SJSA1 (cell line): ENCODE measurements around the gene ATOH8. TPM values are rescaled to one million over a fixed set of nuclear protein-coding genes. Genes with fewer than 3 reads are reported as not detected.

ENCODE experiments used
- DNase-seq, 2 experiments: peaks; one replicate each; pipeline ENCODE4 v3.0.0-alpha.2; 2015 to 2020; ENCODE audit warnings: low spot score in 2 of 2, low read depth in 1 of 2
- H3K27ac ChIP-seq: fragments of 250-450 bp; sonication (Bioruptor Pico); 2 replicates; pipeline ENCODE4 v1.5.1; 2020; ENCODE audit warnings: mild to moderate bottlenecking, moderate library complexity
- H3K27me3 ChIP-seq: fragments of 250-450 bp; sonication (Bioruptor Pico); replicated peaks from 2 replicates; pipeline ENCODE4 v1.5.1; 2020; ENCODE audit warnings: mild to moderate bottlenecking, moderate library complexity
- H3K36me3 ChIP-seq: fragments of 250-450 bp; sonication (Bioruptor Pico); 2 replicates; pipeline ENCODE4 v1.5.1; 2020; ENCODE audit warnings: mild to moderate bottlenecking
- H3K4me1 ChIP-seq: fragments of 250-450 bp; sonication (Bioruptor Pico); replicated peaks from 2 replicates; pipeline ENCODE4 v1.6.1; 2021; ENCODE audit warnings: mild to moderate bottlenecking
- H3K4me3 ChIP-seq: fragments of 250-450 bp; sonication (Bioruptor Pico); 2 replicates; pipeline ENCODE4 v1.5.1; 2020; ENCODE audit warnings: mild to moderate bottlenecking
- H3K9me3 ChIP-seq: fragments of 250-450 bp; sonication (Bioruptor Pico); replicated peaks from 2 replicates; pipeline ENCODE4 v1.5.1; 2020; ENCODE audit warnings: mild to moderate bottlenecking
- total RNA-seq: library from RNA; depleted of rRNA; stranded (reverse); fragments of >200 nt; shearing (Covaris generic); gene quantifications from 2 replicates; pipeline ENCODE4 v1.2.3, GENCODE V29; 2014

Gene ATOH8
- total RNA-seq, 1 experiment from 2014 or later, result 16.4 TPM

DNA sequence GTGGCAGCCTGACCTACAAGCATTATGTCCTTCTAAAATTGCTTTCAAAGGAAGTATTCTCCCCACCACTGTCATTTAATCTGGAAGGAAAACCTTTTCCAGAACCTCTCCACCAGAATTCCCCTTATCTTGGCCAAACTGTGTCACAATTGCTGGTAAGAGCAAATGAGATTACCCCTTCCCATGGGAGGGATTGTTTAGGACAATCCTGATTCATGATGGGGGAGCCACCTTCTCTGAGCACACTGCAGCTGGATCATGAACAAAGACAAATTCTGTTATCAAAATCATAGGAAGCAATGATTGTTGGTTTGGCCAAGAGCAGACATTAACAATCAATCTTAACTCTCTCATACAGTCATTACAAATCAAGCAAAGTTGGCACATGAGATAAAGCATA is 18.1 kb upstream of the ATOH8 start:
- Histone ChIP-seq H3K36me3 (no peaks in the 10 kb centered on the region), H3K27me3 (no peaks in the 10 kb centered on the region), H3K27ac (no peak overlapping the region), H3K9me3 (no peaks in the 10 kb centered on the region), H3K4me3 (no peak overlapping the region), H3K4me1 (peaks cover 21% of the 10 kb centered on the region)
- DNase-seq, result no peak

DNA sequence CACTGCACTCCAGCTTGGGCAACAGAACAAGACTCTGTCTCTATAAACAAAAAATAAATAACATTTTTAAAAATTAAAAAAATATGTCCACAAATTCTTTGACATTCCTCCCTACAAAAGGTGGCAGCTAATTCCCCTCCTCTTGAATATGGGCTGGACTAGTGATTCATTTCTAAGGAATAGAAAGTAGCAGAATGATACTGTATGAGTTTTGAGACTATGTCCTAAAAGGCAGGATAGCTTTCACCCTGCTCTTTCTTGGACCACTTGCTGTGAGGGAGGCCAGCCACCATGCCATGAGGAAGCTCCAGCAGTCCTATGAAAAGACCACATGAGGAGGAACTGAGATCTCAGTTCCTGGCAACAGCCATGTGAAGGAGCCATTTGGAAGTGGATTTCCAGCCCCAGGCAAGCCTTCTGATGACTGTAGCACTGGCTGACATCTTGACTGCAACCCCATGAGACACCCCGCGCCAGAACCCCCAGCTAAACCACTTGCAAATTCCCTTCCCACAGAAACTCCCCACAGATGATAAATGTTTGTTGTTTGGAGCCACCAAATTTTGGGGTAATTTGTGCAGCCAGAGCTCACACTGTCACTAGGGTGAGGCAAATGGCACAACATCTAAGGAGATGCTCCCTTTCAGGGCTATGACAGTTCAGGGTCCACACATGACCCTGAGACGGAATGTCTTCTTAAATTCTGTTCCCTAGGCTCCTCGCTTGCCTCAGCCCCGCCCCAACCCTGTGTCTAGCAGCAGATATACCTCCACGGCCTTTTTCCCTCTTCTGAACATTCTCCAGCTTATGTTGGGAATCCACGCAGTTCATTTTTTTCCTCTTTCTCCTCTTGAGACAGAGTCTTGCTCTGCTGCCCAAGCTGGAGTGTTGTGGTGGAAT is 17.1 kb upstream of the ATOH8 start:
- Histone ChIP-seq H3K4me3 (no peak overlapping the region), H3K36me3 (no peaks in the 10 kb centered on the region), H3K27ac (no peak overlapping the region), H3K4me1 (peaks cover 31% of the 10 kb centered on the region), H3K27me3 (no peaks in the 10 kb centered on the region), H3K9me3 (no peaks in the 10 kb centered on the region)
- no peak for DNase-seq

DNA sequence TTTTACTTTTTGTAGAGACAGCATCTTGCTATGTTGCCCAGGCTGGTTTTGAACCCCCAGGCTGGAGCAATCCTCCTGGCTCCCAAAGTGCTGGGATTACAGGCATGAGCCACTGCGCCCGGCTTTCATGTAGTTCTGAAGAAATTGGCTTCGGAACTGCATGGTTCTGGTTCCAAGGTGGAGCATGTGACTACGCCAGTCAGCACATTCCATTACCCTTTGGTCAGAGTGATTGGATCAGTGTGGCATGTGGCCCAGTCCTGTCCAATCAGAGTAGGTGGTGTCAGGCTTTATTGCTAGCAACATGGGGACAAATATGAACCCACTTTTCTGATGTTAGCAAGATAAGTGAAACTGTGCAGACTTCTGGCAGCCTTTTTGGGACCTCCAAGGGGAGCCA is 16.3 kb upstream of the ATOH8 start:
- peaks cover 38% of the 10 kb centered on the region for H3K4me1 ChIP-seq
- H3K4me3 ChIP-seq, result no peak overlapping the region
- no peaks in the 10 kb centered on the region for H3K9me3 ChIP-seq
- no peaks in the 10 kb centered on the region for H3K27me3 ChIP-seq
- peak overlapping the region; percentile 29; the same call in 1 of the 2 replicates for H3K27ac ChIP-seq
- H3K36me3 ChIP-seq, result no peaks in the 10 kb centered on the region
- peak; percentile 32 to 66 for DNase-seq

DNA sequence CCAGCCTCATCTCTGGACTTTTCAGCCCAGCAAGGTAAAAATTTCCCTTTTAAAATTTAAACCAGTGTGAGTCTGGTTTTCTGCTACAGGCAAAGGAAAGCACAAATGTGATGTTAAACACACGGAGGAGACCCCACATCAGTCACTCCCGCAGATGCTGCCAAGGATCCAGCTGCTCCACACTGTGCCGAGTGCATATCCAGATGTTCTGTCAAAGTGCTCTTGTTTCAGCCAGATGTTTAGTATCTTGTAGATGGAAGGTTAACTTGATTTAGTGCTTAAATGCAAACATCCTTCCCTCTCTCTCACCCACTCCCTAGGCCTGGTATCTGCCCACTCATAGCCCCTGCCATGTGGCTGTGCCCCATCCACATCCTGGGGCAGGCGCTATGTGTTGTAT is 15.8 kb upstream of the ATOH8 start:
- Histone ChIP-seq H3K27me3 (no peaks in the 10 kb centered on the region), H3K4me3 (no peak overlapping the region), H3K27ac (peak overlapping the region; percentile 29; the same call in 1 of the 2 replicates), H3K9me3 (no peaks in the 10 kb centered on the region), H3K36me3 (no peaks in the 10 kb centered on the region), H3K4me1 (peaks cover 43% of the 10 kb centered on the region)
- DNase-seq, result no peak

DNA sequence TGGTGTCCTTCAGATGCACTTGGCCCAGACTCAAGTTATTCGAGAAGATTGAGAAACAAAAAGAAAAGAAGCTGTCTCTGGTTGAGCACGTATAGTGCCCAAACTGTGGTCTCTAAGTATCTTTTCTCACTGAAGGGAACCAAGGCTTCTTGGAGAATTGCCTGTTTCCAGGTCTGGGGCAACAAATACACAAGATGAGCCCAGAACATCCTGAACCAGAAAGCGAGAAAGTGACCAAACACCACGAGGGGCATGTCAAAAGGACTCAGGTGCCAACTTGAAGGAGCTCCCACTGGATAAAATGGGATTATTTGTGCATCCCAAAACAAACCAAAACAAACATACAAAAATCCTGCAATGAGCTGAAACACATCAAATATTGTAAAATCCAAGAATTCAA is 13.6 kb upstream of the ATOH8 start:
- Histone ChIP-seq H3K36me3 (no peaks in the 10 kb centered on the region), H3K4me1 (peaks cover 64% of the 10 kb centered on the region)

DNA sequence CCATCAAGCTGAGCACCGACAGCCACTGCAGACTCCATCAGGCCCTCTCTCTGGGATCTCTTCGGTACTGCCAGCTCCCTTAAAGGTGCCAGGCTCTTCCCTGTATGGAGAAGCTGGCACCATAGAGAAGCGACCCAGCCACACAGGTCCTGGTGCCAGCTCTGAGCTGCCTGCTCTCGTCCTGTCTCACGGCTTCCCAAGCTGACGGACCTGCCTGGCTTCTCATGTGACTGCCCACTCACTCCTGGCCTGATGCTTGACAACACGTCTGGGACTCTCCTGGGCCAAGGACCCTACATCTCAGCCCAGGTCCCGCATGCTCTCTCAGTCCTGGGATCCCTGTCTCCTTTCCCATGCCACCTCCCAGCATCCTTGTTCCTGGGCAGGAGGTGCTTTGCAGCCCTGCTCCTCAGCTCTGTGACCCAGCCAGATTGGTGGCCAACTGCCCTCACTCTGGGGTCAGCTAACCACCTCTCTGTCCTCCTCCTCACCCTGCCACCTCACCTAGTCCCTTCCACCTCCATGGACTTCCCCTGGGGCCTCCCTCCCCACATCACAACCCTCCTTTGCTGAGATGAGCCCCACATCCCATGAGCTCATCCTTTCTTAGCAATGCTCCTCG is 12.5 kb upstream of the ATOH8 start:
- Histone ChIP-seq H3K9me3 (no peaks in the 10 kb centered on the region), H3K27ac (peak overlapping the region; percentile 85), H3K27me3 (no peaks in the 10 kb centered on the region), H3K36me3 (no peaks in the 10 kb centered on the region), H3K4me1 (peaks cover 68% of the 10 kb centered on the region), H3K4me3 (no peak overlapping the region)
- DNase-seq, result no peak

More for the DNA sequence above, 13.6 kb upstream of the ATOH8 start:
- no peak overlapping the region for H3K27ac ChIP-seq
- H3K27me3 ChIP-seq, result no peaks in the 10 kb centered on the region
- H3K9me3 ChIP-seq, result no peaks in the 10 kb centered on the region
- DNase-seq, result no peak
- no peak overlapping the region for H3K4me3 ChIP-seq

DNA sequence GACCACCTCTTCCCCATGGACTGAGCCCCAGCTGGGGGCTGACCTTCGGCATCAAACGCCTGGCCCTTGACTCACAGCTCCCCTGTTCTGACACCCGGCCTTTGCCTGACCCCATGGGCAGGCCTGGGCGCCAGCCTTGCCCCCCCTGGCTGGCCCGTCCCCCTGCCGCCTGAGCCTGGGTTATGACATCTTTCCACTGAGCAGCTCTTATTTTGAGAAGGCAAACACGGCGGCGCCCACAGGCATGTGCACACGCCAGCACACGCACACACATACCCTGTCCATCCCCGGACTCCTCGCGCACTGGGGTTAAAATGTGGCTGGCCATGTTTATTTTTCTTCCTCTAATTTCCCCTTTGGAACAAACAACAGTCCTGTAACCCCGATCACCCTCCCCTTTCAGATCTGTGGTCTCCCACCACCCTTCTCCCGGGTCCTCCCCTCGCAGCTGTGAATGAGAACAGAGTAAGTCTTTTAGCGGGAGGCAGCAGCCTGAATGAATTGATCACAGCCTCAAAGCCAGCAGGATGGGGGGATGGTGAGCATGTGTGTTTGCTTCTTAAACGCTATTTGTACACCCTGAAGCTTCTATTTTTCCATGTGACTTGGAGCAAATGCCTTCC is 11.8 kb upstream of the ATOH8 start:
- Histone ChIP-seq H3K4me3 (no peak overlapping the region), H3K4me1 (peaks cover 62% of the 10 kb centered on the region)
- DNase-seq, result peak; percentile 96 to 97

DNA sequence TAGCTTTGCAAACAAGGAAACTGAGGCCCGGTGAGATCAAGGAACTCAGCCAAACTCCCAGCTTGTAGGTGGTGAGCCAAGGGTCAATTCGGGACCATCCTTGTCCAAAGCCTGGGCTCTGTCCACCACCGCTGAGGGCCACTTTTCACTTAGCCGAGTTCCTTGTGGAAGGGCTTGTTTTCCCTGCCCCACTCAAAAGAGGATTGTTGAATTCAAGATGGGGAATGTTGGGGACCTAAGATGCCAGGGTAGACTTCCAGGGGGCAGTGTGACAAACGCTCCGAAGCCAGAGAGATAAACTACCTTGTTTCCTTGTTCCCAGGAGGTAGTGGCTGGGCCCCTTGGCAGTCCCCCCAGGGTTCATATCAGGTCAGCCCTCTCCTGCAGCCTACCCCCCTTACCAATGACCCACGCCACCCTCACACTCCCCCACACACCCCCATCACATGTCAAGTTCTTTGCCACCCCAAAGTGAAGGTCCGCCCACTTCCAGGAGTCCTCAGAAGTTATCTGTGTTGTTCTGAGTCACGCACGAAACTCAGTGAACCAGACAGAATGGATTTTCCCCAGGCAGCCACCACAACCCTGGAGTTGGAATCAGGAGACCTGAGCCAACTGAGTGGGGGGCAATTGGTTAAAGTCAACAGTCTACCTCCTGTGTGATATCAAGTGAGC is 10.3 kb upstream of the ATOH8 start:
- H3K4me3 ChIP-seq, result no peak overlapping the region
- peak overlapping the region; percentile 31 for H3K27ac ChIP-seq
- DNase-seq, result peak; percentile 30 to 69
- no peaks in the 10 kb centered on the region for H3K9me3 ChIP-seq
- peaks cover 53% of the 10 kb centered on the region for H3K4me1 ChIP-seq
- no peaks in the 10 kb centered on the region for H3K27me3 ChIP-seq
- H3K36me3 ChIP-seq, result no peaks in the 10 kb centered on the region

More for the DNA sequence above, 11.8 kb upstream of the ATOH8 start:
- no peaks in the 10 kb centered on the region for H3K36me3 ChIP-seq
- H3K9me3 ChIP-seq, result no peaks in the 10 kb centered on the region
- peak overlapping the region; percentile 85 for H3K27ac ChIP-seq
- no peaks in the 10 kb centered on the region for H3K27me3 ChIP-seq

DNA sequence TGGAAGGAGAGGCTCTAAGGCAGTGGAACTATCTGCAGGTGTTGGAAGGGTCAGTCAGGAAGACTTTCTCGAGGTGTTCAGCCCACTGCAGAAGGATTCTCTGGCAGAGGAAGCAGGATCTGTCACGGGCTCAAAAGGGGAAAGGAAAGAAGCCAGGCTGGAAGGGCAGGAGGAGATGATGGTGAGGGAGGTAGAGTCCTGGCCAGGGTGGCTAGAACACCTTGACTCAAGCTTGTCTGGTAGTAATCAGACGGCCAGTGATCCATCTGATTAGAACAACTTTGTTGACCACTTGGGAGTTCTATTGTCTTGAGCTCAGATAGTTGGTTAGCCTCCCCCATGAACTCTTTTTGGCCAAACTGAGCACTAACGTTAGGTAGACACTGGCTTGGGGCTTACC is 9.7 kb upstream of the ATOH8 start:
- Histone ChIP-seq H3K4me1 (peaks cover 59% of the 10 kb centered on the region), H3K27ac (peak overlapping the region; percentile 31), H3K27me3 (no peaks in the 10 kb centered on the region), H3K4me3 (no peak overlapping the region), H3K9me3 (no peaks in the 10 kb centered on the region; the same call in 1 of the 2 replicates), H3K36me3 (no peaks in the 10 kb centered on the region)
- no peak for DNase-seq

DNA sequence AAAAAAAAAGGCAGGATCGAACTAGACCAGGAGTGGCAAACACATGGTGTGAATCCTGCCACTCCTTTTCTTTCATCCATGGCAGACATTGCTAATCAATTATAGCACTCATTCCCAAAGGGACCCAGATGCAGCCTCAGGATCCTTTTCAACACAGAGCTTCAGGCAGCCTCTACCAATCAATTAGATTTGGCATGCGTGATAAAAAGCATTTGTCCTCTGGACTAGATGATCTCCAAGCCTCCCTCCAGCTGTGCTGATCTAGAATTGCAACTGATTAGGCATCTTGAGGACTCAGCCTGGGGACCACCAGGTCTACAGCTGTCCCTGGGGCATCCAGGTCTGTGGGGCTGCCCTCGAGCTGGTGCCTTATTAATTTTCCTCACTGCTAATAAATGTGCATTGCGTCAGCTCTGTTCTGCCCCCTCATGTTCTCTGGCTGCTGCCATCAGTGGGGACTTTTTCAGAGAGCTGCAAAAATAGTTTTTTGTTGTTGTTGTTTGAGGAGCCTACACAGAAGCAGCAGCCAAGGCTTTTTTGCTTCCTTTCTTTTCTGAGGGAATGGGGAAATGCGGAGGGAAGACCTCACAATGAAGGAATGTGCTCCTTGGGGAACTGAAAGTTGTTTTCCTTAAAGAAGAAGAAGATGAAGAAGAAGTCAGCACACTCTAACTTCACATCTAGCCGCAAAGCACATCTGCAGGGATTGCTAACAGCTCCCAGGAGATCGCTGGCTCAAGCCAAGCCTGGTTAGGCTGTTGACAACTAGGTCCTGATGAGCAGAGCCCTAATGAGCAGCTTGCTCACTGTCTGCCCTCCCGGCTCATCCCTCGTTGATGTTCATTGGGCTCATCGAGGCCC is 8.8 kb upstream of the ATOH8 start:
- peak overlapping the region; percentile 35; the same call in 1 of the 2 replicates for H3K27ac ChIP-seq
- DNase-seq, result peak in 1 of 2 experiments; percentile 81
- H3K4me3 ChIP-seq, result no peak overlapping the region
- H3K36me3 ChIP-seq, result no peaks in the 10 kb centered on the region
- H3K27me3 ChIP-seq, result no peaks in the 10 kb centered on the region
- no peaks in the 10 kb centered on the region; the same call in 1 of the 2 replicates for H3K9me3 ChIP-seq
- H3K4me1 ChIP-seq, result peaks cover 64% of the 10 kb centered on the region

DNA sequence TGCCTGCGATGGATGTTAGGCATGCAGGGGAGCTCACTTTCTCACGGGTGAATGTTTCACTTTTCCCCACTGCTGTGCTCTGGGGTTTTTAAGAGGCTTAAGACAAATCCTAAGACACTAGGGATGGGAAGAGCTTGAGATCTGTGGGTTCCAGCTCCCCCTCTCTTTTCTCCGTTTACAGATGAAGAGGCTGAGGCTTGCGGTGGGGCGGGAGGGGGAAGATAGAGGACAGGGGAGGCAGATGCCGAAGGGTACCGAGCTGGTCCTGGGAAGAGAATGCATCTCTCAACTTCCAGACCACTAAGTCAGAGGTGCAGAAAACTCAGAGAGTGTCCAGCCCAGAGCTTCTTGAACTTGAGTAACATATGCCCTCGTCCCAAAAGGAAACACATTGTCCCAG is 8.2 kb upstream of the ATOH8 start:
- H3K27ac ChIP-seq, result peak overlapping the region; percentile 35; the same call in 1 of the 2 replicates
- H3K4me3 ChIP-seq, result no peak overlapping the region
- H3K36me3 ChIP-seq, result no peaks in the 10 kb centered on the region
- H3K9me3 ChIP-seq, result no peaks in the 10 kb centered on the region; the same call in 1 of the 2 replicates
- peaks cover 68% of the 10 kb centered on the region for H3K4me1 ChIP-seq
- H3K27me3 ChIP-seq, result no peaks in the 10 kb centered on the region
- DNase-seq, result no peak

DNA sequence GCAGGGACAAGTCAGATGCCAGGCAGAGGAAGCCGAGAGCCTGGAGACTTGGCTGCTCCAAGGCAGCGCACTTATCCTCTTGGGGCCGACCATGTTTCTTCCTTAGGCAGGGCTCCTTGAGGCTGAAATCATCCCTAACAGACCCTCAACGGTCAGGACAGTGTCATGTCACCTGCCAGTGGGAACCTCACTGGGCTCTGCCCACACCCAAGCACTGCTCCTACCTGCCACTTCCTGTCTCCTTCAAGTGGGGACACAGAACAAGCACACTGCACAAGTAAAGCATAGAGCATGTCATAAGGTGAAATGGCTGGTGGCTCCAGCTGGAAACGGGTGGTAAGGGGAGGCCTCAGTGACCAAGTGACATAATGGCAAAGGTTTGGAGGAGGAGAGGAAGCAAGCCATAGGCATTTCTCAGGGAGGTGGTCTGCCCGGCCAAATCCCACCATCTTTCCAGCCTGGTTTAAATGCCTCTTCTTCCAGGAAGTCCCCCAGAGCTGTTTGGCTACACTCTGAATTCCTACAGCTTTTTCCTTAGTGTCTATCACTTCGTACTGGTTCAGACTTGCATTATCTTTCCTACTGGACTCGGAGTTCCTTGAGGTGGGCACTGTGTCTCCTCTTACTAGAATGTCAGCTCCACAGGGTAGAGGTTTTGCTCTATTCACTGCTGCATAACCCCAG is 7.3 kb upstream of the ATOH8 start:
- no peaks in the 10 kb centered on the region for H3K36me3 ChIP-seq
- peaks cover 64% of the 10 kb centered on the region for H3K4me1 ChIP-seq
- H3K27ac ChIP-seq, result no peak overlapping the region
- H3K4me3 ChIP-seq, result no peak overlapping the region
- H3K9me3 ChIP-seq, result no peaks in the 10 kb centered on the region; the same call in 1 of the 2 replicates
- H3K27me3 ChIP-seq, result no peaks in the 10 kb centered on the region
- DNase-seq, result no peak
